Esophagus squamous epithelium (tissue), 5 donors: ENCODE results near the gene MRPS11. TPM values are rescaled to one million over a fixed set of nuclear protein-coding genes. Genes with fewer than 3 reads are reported as not detected.

Experiments used
- DNase-seq: peaks from one replicate; lab custom pipeline; 2025; lab: John Stamatoyannopoulos, UW
- H3K27ac ChIP-seq, 4 donors: fragments of 200-600 bp; sonication (generic); one replicate each; pipeline ENCODE4 v1.5.1; 2016 to 2019; ENCODE audit warnings: mild to moderate bottlenecking in 1 of 4
- H3K27me3 ChIP-seq, 4 donors: fragments of 200-600 bp; sonication (generic); 1 replicate in 3 of 4; 2 replicates in 1 of 4; pipeline versions ENCODE4 v1.5.1 to v1.6.0; 2017 to 2021; ENCODE audit warnings: antibody characterized with exemption in 1 of 4
- H3K36me3 ChIP-seq, 3 donors: fragments of 200-600 bp; sonication (generic); one replicate each; pipeline ENCODE4 v1.5.1; 2016 to 2019
- H3K4me1 ChIP-seq, 3 donors: fragments of 200-600 bp; sonication (generic); one replicate each; pipeline ENCODE4 v1.5.1; 2017 to 2019
- H3K4me3 ChIP-seq, 4 donors: fragments of 200-600 bp; sonication (generic); 1 replicate in 3 of 4; 2 replicates in 1 of 4; pipeline ENCODE4 v1.5.1; 2016 to 2019; ENCODE audit warnings: mild to moderate bottlenecking in 2 of 4, moderate library complexity in 1 of 4
- H3K9me3 ChIP-seq, 3 donors: fragments of 200-600 bp; sonication (generic); one replicate each; pipeline ENCODE4 v1.5.1; 2016 to 2019
- POLR2A ChIP-seq, 4 donors: fragments of 450-650 bp; IDR thresholded peaks; one replicate each; pipeline ENCODE4 v1.6.1; 2017; ENCODE audit warnings: antibody characterized with exemption in 4 of 4, mild to moderate bottlenecking in 4 of 4, moderate library complexity in 3 of 4
- WGBS, 2 donors: methylation state at CpG; one replicate each; pipeline ENCODE4 v1.1.5; 2018; 5-methylcytosine and 5-hydroxymethylcytosine counted together
- intact Hi-C: fragments of 100-400 bp; cut with DNase I; formaldehyde crosslinking; loops from one replicate; pipeline ENCODE4 v1.15.0; 2022
- total RNA-seq, 4 donors: library from RNA; depleted of rRNA; stranded (reverse); fragments of >200 nt; gene quantifications; one replicate each; pipeline ENCODE4 v1.1.0, GENCODE V29; 2016
- TF ChIP-seq, protein P1 (sequence below), 6 experiments: fragments of 450-650 bp in 4 of 6; fragments of 200-600 bp in 2 of 6; sonication (generic) in 2 of 6; IDR thresholded peaks; one replicate each; pipeline ENCODE4 v1.5.1; 2016 to 2019; ENCODE audit warnings: antibody characterized with exemption in 6 of 6, mild to moderate bottlenecking in 4 of 6, moderate library complexity in 4 of 6
- donor health status: DM: yes; HTN: yes; CAD: no.

The MRPS11 gene
- total RNA-seq = 10 to 100 TPM; 19.6 to 49.2 (median 28.0) TPM

DNA sequence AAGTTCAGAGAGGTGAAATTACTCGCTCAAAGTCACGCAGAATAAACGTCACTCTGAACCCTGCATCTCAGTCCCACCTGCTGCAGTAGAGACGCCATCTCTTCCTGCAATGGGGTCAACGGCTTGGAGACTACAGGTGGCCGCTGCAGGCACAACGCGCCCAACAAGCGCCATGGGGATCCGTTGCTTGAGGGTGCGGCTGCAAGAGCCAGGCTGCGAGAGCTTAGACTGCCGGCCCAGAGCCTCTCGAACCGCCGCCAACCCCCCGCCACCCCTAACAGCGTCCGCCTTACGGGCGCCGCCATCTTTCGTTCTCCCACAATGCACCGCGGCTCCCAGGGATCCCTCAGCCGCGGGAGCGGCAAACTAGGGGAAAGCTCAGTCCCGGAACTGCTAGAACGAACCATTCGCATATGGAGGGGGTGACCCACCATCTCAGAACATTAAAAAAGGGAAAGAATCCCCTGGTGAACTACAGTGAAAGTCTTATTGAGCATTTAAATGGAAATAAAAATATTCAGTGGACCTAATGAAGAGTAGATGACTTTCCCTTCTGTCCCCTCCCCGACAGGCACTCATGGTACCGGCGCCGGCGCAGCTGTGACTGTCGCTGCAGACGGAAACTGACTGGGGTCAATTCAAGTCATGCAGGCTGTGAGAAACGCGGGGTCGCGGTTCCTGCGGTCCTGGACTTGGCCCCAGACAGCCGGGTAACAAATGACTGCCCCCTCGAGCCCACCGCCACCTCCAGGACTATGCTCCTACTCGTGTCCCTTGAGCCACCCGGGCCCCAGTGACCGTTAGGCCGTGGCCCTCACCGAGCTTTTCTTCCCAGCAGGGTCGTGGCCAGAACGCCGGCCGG, at the start of gene MRPS11, which contains the start of gene MRPL46:
Gene MRPS11 (plus strand): TSS at position 636 of the 862 bp plus-strand sequence. CDS start 10 bp downstream, at position 646.
Gene MRPL46 (minus strand): TSS at position 316 of the 862 bp plus-strand sequence. CDS start 11 bp downstream, at position 305.
- H3K4me1 ChIP-seq = peaks cover 15 to 35% (median 21%) of the 10 kb centered on the region in 3 donors
- intact Hi-C loops = no loop called here
- TF ChIP-seq POLR2A (IDR thresholded peaks at IDR 0.05) = no peak
- TF ChIP-seq, protein P1, sequence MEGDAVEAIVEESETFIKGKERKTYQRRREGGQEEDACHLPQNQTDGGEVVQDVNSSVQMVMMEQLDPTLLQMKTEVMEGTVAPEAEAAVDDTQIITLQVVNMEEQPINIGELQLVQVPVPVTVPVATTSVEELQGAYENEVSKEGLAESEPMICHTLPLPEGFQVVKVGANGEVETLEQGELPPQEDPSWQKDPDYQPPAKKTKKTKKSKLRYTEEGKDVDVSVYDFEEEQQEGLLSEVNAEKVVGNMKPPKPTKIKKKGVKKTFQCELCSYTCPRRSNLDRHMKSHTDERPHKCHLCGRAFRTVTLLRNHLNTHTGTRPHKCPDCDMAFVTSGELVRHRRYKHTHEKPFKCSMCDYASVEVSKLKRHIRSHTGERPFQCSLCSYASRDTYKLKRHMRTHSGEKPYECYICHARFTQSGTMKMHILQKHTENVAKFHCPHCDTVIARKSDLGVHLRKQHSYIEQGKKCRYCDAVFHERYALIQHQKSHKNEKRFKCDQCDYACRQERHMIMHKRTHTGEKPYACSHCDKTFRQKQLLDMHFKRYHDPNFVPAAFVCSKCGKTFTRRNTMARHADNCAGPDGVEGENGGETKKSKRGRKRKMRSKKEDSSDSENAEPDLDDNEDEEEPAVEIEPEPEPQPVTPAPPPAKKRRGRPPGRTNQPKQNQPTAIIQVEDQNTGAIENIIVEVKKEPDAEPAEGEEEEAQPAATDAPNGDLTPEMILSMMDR (IDR thresholded peaks at IDR 0.05) = peak in 1 of 6 experiments; percentile 23
- WGBS, 2 donors = 0% methylated on average over 15 to 33 of the region's 55 CpGs
- DNase-seq = peak; percentile 32
- peaks cover 6 to 59% (median 9%) of the 10 kb centered on the region in 3 donors for H3K36me3 ChIP-seq
- no peaks in the 10 kb centered on the region for H3K9me3 ChIP-seq
- no peaks in the 10 kb centered on the region for H3K27me3 ChIP-seq
- H3K4me3 ChIP-seq = peak within 1 kb of the TSS; percentile 83 to 90 (median 89)
- peak within 1 kb of the TSS; percentile 84 to 94 (median 91) for H3K27ac ChIP-seq

DNA sequence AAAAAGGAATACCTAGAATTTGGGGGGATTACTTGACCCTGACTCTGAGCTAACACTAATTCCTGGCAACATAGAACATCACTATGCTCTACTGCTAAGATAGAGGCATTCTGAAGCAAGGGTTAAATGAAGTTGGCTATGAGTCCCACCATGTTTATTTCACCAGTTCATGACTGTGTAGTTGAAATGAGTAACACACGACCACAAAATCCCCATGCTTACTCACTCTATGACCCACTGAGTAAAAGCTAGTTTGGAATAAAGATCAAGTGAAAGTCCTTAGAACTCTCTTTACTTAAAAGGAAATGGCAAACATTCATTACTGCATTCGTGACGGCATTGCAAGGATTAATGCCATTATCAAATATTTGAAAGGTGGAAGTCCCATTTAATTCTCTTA, 47.7 kb upstream of the MRPS11 start:
- no peaks in the 10 kb centered on the region for H3K4me1 ChIP-seq
- peaks cover 0 to 22% (median 0%) of the 10 kb centered on the region in 4 donors for H3K27me3 ChIP-seq
- WGBS, 2 donors = 20 to 22% methylated on average over 3 of the region's 3 CpGs
- TF ChIP-seq, protein P1 (IDR thresholded peaks at IDR 0.05) = no peak
- no peak for TF ChIP-seq POLR2A (IDR thresholded peaks at IDR 0.05)
- no peak overlapping the region for H3K4me3 ChIP-seq
- H3K9me3 ChIP-seq = no peaks in the 10 kb centered on the region
- no peak overlapping the region for H3K27ac ChIP-seq
- no peaks in the 10 kb centered on the region for H3K36me3 ChIP-seq
- intact Hi-C loops = no loop called here
- DNase-seq = no peak

DNA sequence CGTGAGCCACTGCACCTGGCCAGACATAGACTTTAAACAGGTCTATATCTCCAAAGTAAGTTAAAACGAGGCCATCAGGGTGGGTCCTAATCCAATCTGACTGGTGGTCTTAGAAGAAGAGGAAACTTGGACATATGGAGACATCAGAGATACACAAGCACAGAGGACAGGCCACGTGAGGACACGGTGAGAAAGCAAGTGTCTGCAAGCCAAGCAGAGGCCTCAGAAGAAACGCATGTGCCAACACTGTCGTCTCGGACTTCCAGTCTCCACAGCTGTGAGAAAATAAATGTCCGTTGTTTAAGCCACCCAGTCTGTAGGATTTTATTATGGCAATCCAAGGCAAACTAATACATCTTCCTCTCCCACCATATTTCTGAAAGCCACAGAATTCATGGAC, 44.2 kb upstream of the MRPS11 start:
- TF ChIP-seq, protein P1 (IDR thresholded peaks at IDR 0.05) = no peak
- TF ChIP-seq POLR2A (IDR thresholded peaks at IDR 0.05) = no peak
- no peaks in the 10 kb centered on the region for H3K4me1 ChIP-seq
- H3K4me3 ChIP-seq = no peak overlapping the region
- no peak for DNase-seq
- H3K9me3 ChIP-seq = no peaks in the 10 kb centered on the region
- WGBS, 2 donors = 85% methylated on average over 6 to 7 of the region's 8 CpGs
- H3K36me3 ChIP-seq = no peaks in the 10 kb centered on the region
- intact Hi-C loops = no loop called here
- H3K27me3 ChIP-seq = peaks cover 0 to 38% (median 0%) of the 10 kb centered on the region in 4 donors
- no peak overlapping the region for H3K27ac ChIP-seq

DNA sequence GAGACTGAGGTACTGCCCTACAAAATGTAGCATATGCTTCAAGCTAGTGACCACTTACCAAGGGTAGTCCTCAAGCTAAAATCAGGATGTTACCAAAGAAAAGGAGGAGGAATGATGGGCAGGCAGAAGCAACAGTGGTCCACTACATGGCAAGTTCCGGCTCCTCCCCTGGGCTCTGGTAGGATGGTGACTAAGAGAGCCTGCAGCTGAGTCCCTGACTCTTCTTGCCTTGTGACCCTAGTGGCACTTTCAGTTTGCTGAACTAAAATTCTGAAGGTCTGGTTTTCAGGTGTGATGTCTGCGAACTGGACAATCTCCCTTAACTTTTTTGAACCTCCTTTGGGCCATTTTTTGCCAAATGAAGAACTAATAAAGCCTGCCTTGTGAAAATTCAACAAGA, 41.2 kb upstream of the MRPS11 start:
- Histone ChIP-seq H3K27me3 (peaks cover 0 to 46% (median 0%) of the 10 kb centered on the region in 4 donors), H3K4me1 (no peaks in the 10 kb centered on the region), H3K4me3 (no peak overlapping the region), H3K36me3 (no peaks in the 10 kb centered on the region), H3K9me3 (no peaks in the 10 kb centered on the region), H3K27ac (no peak overlapping the region)
- intact Hi-C loops = no loop called here
- DNase-seq = no peak
- TF ChIP-seq POLR2A (IDR thresholded peaks at IDR 0.05) = no peak
- TF ChIP-seq, protein P1 (IDR thresholded peaks at IDR 0.05) = no peak
- WGBS, 2 donors = 58 to 73% methylated on average over 2 of the region's 2 CpGs

DNA sequence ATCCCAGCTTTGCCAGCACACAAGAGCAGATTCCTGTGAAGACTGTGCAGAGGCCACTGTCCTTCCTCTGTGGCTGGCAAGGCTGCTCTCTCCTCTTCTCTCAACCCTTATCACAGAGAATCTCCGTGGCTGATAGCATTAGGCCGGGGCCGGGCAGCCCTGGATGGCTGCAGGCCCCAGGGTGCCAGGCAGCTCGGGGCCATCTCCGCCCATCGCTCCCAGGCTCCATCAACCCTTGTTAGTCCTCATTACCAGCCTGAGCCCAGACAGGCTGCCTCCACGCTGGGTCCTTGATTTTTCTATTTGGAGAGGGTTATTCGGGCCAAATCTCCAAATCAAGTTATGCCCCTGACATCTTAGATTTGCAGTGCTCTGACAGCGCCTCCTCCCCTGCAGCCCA, 39.5 kb upstream of the MRPS11 start:
- 44 to 61% methylated on average over 8 of the region's 9 CpGs for WGBS, 2 donors
- no peak overlapping the region for H3K27ac ChIP-seq
- no peak overlapping the region for H3K4me3 ChIP-seq
- TF ChIP-seq, protein P1 (IDR thresholded peaks at IDR 0.05) = no peak
- TF ChIP-seq POLR2A (IDR thresholded peaks at IDR 0.05) = no peak
- H3K27me3 ChIP-seq = peaks cover 0 to 47% (median 0%) of the 10 kb centered on the region in 4 donors
- intact Hi-C loops = no loop called here
- H3K36me3 ChIP-seq = no peaks in the 10 kb centered on the region
- H3K9me3 ChIP-seq = no peaks in the 10 kb centered on the region
- H3K4me1 ChIP-seq = no peaks in the 10 kb centered on the region
- no peak for DNase-seq
